Keratinocyte (primary cell): ENCODE results near the gene SFRP2. TPM values are rescaled to one million over a fixed set of nuclear protein-coding genes. Genes with fewer than 3 reads are reported as not detected.

Experiments used
- DNase-seq: peaks from one replicate; pipeline ENCODE4 v3.0.0-alpha.2; 2011; ENCODE audit warnings: low read depth, missing footprints, low spot score
- FAIRE-seq: peaks from 2 replicates; lab custom pipeline; 2011; peaks lifted over from hg19 to GRCh38; lab: Jason Lieb, UNC
- H2AFZ ChIP-seq: 2 replicates; pipeline ENCODE4 v1.6.0; 2012; ENCODE audit warnings: low read length, control low read depth, inconsistent platforms; ENCODE audit not compliant: control insufficient read depth
- H3K27ac ChIP-seq: 2 replicates; pipeline ENCODE4 v1.5.1; 2011; ENCODE audit warnings: low read length; ENCODE audit not compliant: control insufficient read depth, insufficient read depth
- H3K27me3 ChIP-seq: 3 replicates; pipeline ENCODE4 v1.6.0; 2011; ENCODE audit warnings: low read length; ENCODE audit not compliant: control insufficient read depth, insufficient read depth; ENCODE audit errors: extremely low read depth
- H3K36me3 ChIP-seq, 2 experiments: 2 replicates in 1 of 2; 3 replicates in 1 of 2; pipeline ENCODE4 v1.5.1; 2011; ENCODE audit warnings: low read length in 2 of 2, mild to moderate bottlenecking in 1 of 2; ENCODE audit not compliant: control insufficient read depth in 2 of 2, insufficient read depth in 2 of 2; ENCODE audit errors: extremely low read depth in 1 of 2
- H3K4me1 ChIP-seq: 3 replicates; pipeline ENCODE4 v1.5.1; 2011; ENCODE audit warnings: low read length; ENCODE audit not compliant: control insufficient read depth, insufficient read depth; ENCODE audit errors: extremely low read depth
- H3K4me2 ChIP-seq: 3 replicates; pipeline ENCODE4 v1.6.0; 2011; ENCODE audit warnings: low read depth, low read length; ENCODE audit not compliant: control insufficient read depth, insufficient read depth; ENCODE audit errors: extremely low read depth
- H3K4me3 ChIP-seq, 3 experiments: fragments of 200-600 bp in 1 of 3; sonication (generic) in 1 of 3; 2 replicates in 2 of 3; 3 replicates in 1 of 3; pipeline ENCODE4 v1.5.1; 2011 to 2016; ENCODE audit warnings: low read length in 3 of 3, mild to moderate bottlenecking in 3 of 3, control low read depth in 2 of 3, inconsistent platforms in 1 of 3, low read depth in 1 of 3, mixed read lengths in 1 of 3, mixed run types in 1 of 3, moderate library complexity in 1 of 3; ENCODE audit not compliant: control insufficient read depth in 2 of 3, insufficient read depth in 2 of 3; ENCODE audit errors: extremely low read depth in 1 of 3
- H3K79me2 ChIP-seq: 2 replicates; pipeline ENCODE4 v1.6.0; 2012; ENCODE audit warnings: low read length; ENCODE audit not compliant: control insufficient read depth, insufficient read depth
- H3K9ac ChIP-seq: 3 replicates; pipeline ENCODE4 v1.6.0; 2011; ENCODE audit warnings: low read length; ENCODE audit not compliant: control insufficient read depth, insufficient read depth; ENCODE audit errors: extremely low read depth
- H3K9me1 ChIP-seq: 3 replicates; pipeline ENCODE4 v1.6.0; 2011; ENCODE audit warnings: low read length; ENCODE audit not compliant: control insufficient read depth, insufficient read depth; ENCODE audit errors: extremely low read depth
- H3K9me3 ChIP-seq: 2 replicates; pipeline ENCODE4 v1.5.1; 2012; ENCODE audit warnings: low read depth, low read length; ENCODE audit not compliant: control insufficient read depth
- H4K20me1 ChIP-seq: 3 replicates; pipeline ENCODE4 v1.6.0; 2011; ENCODE audit warnings: low read length; ENCODE audit not compliant: control insufficient read depth, insufficient read depth; ENCODE audit errors: extremely low read depth
- CTCF ChIP-seq, 3 experiments: IDR thresholded peaks in 1 of 3; conservative IDR thresholded peaks in 1 of 3; optimal IDR thresholded peaks in 1 of 3; 2 replicates in 2 of 3; 3 replicates in 1 of 3; pipeline versions ENCODE3 to v1.5.1; 2011; ENCODE audit warnings: low read length in 3 of 3, mild to moderate bottlenecking in 3 of 3, moderate library complexity in 2 of 3, control low read depth in 1 of 3, inconsistent platforms in 1 of 3; ENCODE audit not compliant: insufficient read depth in 2 of 3; ENCODE audit errors: extremely low read depth in 1 of 3
- EZH2 ChIP-seq: IDR thresholded peaks from one replicate; pipeline ENCODE4 v1.6.1; 2012; ENCODE audit warnings: inconsistent platforms, mild to moderate bottlenecking, low read length, moderate library complexity
- dilution Hi-C: fragments of 300-500 bp; cut with MboI; formaldehyde crosslinking; loops from one replicate; pipeline ENCODE4 v1.7.0; 2020; ENCODE audit warnings: low sequenced_read_pairs; ENCODE audit not compliant: extremely low pct_ligation_motif_present
- polyA plus RNA-seq, 5 experiments: library from polyadenylated mRNA; depleted of rRNA in 3 of 5; stranded (reverse) in 3 of 5; stranded (forward) in 1 of 5; unstranded in 1 of 5; fragments of >200 nt; gene quantifications; 1 replicate in 1 of 5; 2 replicates in 3 of 5; 3 replicates in 1 of 5; pipeline versions ENCODE4 v1.2.1 to v1.2.3, GENCODE V29; 2011 to 2012; ENCODE audit warnings: missing spikeins in 2 of 5, low read depth in 1 of 5, low replicate concordance in 1 of 5

The SFRP2 gene
- polyA plus RNA-seq, 1 donor (not counting 4 experiments of a cell fraction or from before 2014, with no cell fraction given): not detected

- H3K27me3 ChIP-seq: peaks cover 14% of the 10 kb centered on the region
- no peak for TF ChIP-seq CTCF (optimal IDR thresholded peaks at IDR 0.05 in 1 of 3, IDR thresholded peaks at IDR 0.05 in 1 of 3, conservative IDR thresholded peaks at IDR 0.05 in 1 of 3; ENCODE audit: extremely low read depth in 1 of 3, insufficient read depth in 2 of 3, low read length in 3 of 3)
- no peak for TF ChIP-seq EZH2
- no peak overlapping the region for H3K4me3 ChIP-seq
- H3K4me2 ChIP-seq: no peak overlapping the region
- dilution Hi-C loops: no loop called here
- no peak for DNase-seq
- H4K20me1 ChIP-seq: no peaks in the 10 kb centered on the region
- H3K36me3 ChIP-seq: no peaks in the 10 kb centered on the region
- no peaks in the 10 kb centered on the region for H3K79me2 ChIP-seq
- H3K9me3 ChIP-seq: no peaks in the 10 kb centered on the region
- H3K27ac ChIP-seq: no peak overlapping the region
- no peak overlapping the region for H2AFZ ChIP-seq
- H3K9me1 ChIP-seq: no peaks in the 10 kb centered on the region
- H3K9ac ChIP-seq: no peak overlapping the region
- FAIRE-seq: no peak
- H3K4me1 ChIP-seq: no peaks in the 10 kb centered on the region
Observed at GRCh38 chr4:153780221-153780620, 8.7 kb downstream of the SFRP2 start.

- DNase-seq: no peak
- Histone ChIP-seq H3K79me2 (no peaks in the 10 kb centered on the region), H2AFZ (no peak overlapping the region), H3K4me2 (no peak overlapping the region), H3K27me3 (peaks cover 14% of the 10 kb centered on the region), H4K20me1 (no peaks in the 10 kb centered on the region), H3K9ac (no peak overlapping the region), H3K4me3 (no peak overlapping the region), H3K9me1 (no peaks in the 10 kb centered on the region), H3K9me3 (no peaks in the 10 kb centered on the region), H3K27ac (no peak overlapping the region), H3K4me1 (no peaks in the 10 kb centered on the region), H3K36me3 (no peaks in the 10 kb centered on the region)
- TF ChIP-seq CTCF (optimal IDR thresholded peaks at IDR 0.05 in 1 of 3, IDR thresholded peaks at IDR 0.05 in 1 of 3, conservative IDR thresholded peaks at IDR 0.05 in 1 of 3; ENCODE audit: extremely low read depth in 1 of 3, insufficient read depth in 2 of 3, low read length in 3 of 3) (no peak), EZH2 (no peak)
- no peak for FAIRE-seq
- dilution Hi-C loops: no loop called here
Observed at GRCh38 chr4:153778383-153778782, 10.5 kb downstream of the SFRP2 start.
